Glomerular visceral epithelial cell (primary cell): ENCODE results near the gene UACA.
"Not testable (repeated sequence)": the region's sequence is repeated elsewhere in the genome, so short reads cannot be mapped to it uniquely, and the experiment has no call there.

ENCODE experiments used
- DNase-seq: peaks from one replicate; pipeline ENCODE4 v3.0.0-alpha.2; 2016; ENCODE audit errors: extremely low spot score

UACA gene

GRCh38 chr15:70752193-70752635, 11.1 kb downstream of the UACA start:
- no peak for DNase-seq

GRCh38 chr15:70750203-70750869, 13.0 kb downstream of the UACA start:
- DNase-seq, result no peak

GRCh38 chr15:70748281-70748747, 15.0 kb downstream of the UACA start:
- DNase-seq, result no peak

DNA sequence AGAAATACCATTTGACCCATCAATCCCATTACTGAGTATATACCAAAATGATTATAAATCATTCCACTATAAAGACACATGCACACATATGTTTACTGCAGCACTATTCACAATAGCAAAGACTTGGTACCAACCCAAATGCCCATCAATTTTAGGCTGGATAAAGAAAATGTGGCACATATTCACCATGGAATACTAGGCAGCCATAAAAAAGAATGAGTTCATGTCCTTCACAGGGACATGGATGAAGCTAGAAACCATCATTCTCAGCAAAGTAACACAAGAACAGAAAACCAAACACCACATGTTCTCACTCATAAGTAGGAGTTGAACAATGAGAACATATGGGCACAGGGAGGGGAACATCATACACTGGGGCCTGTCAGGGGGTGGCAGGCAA, 16.8 kb downstream of the UACA start:
- DNase-seq, result not testable (repeated sequence)

DNA sequence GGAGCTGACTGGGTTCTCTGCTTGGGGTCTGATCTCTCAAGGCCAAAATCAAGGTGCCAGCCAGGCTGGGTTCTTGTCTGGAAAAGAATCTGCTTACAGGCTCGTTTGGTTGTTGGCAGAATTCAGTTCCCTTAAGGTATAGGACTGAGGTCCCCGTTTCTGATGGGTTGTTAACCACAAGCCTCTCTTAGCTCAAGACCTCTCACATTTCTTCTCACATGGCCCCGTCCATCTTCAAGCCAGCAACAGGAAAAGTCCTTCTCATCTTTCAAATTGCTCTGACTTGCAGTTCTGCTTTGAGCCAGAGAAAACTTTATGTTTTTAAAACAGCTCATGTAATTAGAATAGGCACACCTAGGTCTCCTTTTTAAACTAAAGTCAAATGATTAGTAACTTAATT, 20.4 kb downstream of the UACA start:
- DNase-seq, result no peak

- DNase-seq, result no peak
Observed at GRCh38 chr15:70741677-70742293, 21.6 kb downstream of the UACA start.

DNA sequence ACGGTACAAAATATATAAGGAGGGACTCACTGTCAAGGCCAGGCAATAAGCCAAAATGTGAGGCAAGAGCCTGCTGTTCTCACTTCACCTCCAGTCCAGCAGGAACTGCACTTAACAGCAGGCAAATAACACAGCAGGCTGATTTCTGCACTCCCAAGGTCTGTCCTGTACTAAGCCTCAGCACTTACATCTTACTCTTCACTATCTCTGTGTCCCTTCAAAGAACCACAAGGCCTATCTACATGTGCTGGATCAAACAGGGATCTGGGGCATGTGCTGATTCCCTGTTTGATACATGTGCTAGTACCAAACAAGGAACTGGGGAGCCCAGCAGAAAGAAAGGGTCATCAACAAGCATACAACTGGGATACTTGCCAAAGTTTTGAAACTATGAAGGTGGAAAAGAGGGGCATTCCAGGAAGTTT, 22.2 kb downstream of the UACA start:
- peak; percentile 62 for DNase-seq

GRCh38 chr15:70735040-70735439, 28.3 kb downstream of the UACA start:
- not testable (repeated sequence) for DNase-seq

- DNase-seq, result no peak
Observed at GRCh38 chr15:70729164-70729563, 34.2 kb downstream of the UACA start.

DNA sequence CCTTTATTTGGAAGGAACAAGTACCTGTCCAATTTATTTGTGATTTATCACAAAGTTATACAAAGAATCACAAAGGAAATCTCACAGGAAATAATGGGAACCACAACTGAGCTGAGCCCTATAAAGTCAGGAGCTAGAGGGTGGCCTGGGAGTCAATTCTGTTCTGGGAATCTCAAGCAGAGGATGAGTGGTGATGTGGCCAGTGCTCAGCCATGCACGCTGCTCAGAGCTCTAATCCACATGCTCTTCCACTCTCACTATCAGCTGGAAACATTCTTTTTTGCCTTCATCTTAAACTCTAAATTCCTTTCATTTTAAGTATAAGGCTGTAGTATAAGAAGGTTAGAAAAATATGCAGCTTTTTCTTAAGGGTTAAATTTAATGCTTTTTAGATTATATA, 36.6 kb downstream of the UACA start:
- peak; percentile 44 for DNase-seq

DNA sequence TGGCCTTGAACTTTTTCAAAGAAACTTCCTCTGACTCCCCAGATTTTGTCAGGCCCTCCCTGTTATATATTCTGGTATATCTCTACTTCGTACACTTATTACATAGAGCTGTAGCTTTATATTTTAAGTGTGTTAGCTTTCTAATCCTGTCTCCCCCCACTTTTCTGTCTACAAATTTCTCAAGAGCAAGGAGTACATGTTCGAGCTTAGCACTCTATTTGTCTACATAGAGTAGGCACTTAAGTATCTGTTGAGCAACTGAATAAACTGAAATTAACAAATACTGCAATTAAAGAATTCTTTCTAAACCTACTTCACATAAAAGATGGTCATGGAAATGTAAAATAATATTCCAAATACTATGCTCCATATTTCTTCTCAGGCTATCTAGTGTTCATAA, 39.4 kb downstream of the UACA start:
- no peak for DNase-seq

GRCh38 chr15:70723122-70723422, 40.3 kb downstream of the UACA start:
- DNase-seq, result no peak

GRCh38 chr15:70722266-70723121, 40.9 kb downstream of the UACA start:
- DNase-seq, result peak; percentile 53

- DNase-seq, result no peak
Observed at GRCh38 chr15:70720228-70721016, 42.9 kb downstream of the UACA start.

- no peak for DNase-seq
Observed at GRCh38 chr15:70717237-70717793, 46.0 kb downstream of the UACA start.

- peak; percentile 61 for DNase-seq
Observed at GRCh38 chr15:70715840-70716485, 47.4 kb downstream of the UACA start.

DNA sequence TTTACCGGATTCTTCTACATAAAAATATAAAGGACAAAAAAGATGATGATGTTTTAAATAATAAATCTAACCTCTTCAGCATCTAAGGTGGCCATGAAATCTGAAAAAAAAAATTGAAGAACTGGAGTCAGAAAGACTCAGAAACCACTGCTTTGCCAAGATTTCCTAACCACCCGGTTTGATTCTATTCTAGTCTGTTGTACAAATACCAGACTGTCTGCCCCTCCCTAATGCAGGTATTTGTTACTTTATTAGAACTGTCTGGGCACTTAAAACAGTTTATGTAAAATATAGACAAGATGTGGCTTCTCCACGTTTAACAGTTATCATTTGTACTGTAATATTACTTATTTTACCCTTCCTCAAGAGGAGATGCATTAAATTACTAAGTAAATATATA, 48.8 kb downstream of the UACA start:
- no peak for DNase-seq

DNA sequence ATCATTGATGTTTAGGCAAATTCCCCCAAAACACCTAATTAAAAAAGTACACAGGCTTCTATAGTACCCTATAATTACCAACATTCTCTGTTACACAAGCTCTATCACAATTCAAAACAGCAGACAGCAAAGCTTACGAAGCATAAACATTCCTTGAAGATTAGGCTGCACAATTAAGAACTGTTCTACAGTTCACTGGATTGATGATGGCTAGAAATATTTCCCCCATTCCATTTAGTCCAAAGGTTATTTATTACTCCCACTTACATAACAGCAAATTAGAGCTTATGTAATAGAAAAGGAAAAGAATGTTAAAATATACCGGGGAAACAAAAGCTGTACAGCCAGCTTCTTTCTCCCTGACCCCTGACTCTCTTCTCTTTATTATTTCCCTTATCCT, 49.3 kb downstream of the UACA start:
- no peak for DNase-seq

GRCh38 chr15:70712271-70712670, 51.1 kb downstream of the UACA start:
- DNase-seq, result no peak

- no peak for DNase-seq
Observed at GRCh38 chr15:70710714-70711113, 52.6 kb downstream of the UACA start.

DNA sequence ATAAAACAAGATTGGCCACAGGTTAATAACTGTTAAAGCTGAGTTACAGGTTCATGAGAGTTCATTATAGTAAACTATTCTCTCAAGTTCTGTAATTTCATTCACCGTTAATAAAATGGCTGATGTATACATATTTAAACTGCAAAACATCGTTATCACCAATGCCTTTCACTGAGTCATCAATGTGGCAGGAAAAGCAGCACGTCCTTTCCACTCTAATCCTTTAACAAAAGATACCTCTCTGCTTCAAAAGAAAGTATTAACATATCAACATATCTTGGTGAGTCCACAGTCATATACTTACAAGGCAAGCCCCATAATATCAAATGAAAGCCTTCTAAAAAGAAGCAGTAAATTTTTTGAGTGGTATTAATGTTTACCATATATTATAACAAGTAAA, 54.5 kb downstream of the UACA start:
- DNase-seq, result no peak
